ENCODE measurements around the gene PER1. TPM values are rescaled to one million over a fixed set of nuclear protein-coding genes. Genes with fewer than 3 reads are reported as not detected.

Gene PER1
- total RNA-seq, 1 experiment from 2014 or later: 43.5 TPM

GRCh38 chr17:8153525-8153956, 1.3 kb upstream of the PER1 start:
- peak; percentile 80 for DNase-seq (ENCODE audit: low spot score)

DNA sequence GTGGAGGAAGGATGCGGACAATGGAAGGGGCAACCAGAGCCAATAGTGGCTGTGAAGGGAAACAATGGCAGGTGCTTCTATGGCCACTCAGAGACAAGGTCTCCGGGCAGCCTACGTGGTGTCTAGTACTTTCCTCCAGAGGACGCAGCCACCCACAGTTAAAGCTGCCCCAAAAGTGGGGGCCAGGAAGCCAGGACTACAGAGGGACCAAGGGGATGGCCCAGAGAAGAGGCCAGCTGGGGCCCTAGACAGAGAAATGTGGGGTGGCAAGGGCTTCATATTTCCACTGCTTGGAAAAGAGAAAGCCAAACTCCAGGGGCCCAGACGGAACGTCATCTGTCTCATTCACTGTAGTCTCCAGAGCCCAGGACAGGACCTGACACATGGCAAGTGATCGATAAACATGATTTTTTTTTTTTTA, 837 bp upstream of the PER1 start:
- no peak for DNase-seq (ENCODE audit: low spot score)

DNA sequence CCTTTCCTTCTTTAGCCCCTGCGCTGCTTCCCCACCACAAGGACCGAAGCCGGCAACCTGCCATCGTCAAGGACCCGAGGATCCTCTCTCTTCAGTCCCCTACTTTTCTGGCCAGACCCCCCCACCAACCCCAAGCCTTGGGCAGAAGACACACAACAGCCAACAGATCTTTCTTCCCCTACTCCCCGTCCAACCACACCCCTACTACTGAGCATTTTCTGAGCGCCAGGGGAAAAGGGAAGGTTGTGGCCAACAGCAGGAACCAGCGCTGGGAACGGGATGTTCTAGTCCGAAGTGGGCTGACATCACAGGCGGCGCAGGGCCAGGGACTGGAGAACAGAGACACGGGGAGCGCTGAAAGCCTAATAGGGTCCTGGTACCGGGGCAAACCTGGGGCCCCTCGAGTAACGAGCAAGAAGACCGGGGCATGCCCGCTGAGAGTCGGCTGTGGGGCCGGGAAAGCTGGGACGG, 528 bp downstream of the PER1 start:
- DNase-seq (ENCODE audit: low spot score): peak; percentile 48

- peak; percentile 44 for DNase-seq (ENCODE audit: low spot score)
These were observed 1.0 kb downstream of the PER1 start for GRCh38 chr17:8151120-8151640.

GRCh38 chr17:8150194-8151119, 1.7 kb downstream of the PER1 start:
- no peak for DNase-seq (ENCODE audit: low spot score)

DNA sequence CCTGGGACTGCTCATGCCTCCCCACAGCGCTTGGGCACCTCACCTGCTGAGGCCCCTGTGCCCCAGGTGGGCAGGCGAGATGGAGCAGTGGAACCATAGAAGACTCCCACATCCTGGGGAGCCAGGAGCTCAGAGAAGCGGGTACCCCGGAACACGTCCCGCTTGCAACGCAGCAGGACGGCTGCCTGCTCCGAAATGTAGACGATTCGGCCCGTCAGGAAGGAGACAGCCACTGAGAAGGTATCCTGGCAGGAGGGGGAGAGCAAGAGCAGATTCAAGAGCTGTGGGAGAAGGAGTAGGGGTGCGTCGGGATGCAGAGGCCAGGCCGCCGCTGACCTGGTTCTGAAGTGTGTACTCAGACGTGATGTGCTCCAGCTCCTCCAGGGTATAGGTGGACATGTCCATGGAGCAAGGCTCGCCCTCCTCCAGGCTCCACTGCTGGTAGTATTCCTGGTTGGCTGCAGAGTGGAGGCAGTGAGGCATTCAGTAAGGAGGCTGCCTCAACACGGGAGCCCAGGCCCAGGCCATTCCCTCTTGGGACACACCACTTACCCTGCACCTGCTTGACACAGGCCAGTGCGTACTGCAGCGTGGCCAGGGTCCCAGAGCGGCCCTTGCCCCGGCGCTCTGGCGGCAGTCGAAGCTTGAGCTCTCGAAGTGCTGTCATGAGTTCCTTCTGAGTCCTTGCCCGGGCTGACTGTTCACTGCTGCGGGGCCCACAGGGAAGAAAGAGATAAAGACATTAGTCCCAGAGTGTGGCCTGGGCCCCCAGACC, 2.6 kb downstream of the PER1 start:
- no peak for DNase-seq (ENCODE audit: low spot score)

DNA sequence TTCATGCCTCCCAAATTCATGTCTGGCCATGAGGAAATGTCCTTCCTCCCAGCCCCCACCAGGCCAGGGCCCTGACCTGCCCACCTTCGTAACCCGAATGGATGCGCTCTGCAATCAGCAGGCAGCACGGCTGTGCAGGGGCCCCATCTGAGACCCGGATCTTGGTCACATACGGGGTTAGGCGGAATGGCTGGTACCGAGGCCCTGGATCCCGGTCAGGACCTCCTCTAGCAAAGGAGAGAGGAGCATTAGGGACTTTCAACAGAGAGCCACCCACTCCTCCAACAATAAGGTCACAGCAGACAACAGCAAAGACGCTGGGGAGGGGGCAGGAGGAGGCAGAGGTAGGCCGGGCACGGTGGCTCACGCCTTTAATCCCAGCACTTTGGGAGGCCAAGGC, 3.6 kb downstream of the PER1 start:
- DNase-seq (ENCODE audit: low spot score): no peak

- DNase-seq (ENCODE audit: low spot score): no peak
These were observed 4.3 kb downstream of the PER1 start for GRCh38 chr17:8147805-8148404.

DNA sequence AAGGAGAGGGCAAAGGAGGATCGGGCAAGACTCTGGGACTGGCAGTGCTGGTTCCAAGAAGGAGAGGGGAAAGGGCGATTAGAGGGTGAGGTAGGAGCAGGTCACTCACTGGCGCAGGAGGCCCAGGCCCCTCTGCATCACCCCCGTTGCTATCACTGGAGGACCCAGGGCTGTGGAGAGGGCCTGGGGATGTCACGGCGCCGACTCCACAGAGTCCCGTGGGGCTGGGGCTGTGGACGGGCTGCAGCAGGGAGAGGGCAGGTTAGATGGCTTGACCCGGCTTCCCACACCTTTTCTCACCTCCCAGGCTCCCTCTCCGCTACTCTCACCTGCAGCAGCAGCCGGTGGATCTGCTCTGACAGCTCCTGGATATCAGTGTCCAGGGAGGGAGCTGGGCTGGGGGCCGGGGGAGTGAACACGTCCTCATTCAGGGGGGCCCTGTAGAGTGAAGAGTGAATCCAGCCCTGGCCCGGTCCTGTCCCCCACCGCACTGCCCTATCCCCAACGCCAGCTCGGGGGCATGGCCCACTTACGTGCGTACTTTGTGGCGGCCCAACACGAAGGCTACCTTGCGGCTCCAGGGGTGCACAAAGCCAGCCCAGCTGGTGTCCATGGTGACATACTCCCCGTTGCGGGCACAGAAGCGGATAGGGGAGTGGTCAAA, 4.9 kb downstream of the PER1 start:
- no peak for DNase-seq (ENCODE audit: low spot score)

DNA sequence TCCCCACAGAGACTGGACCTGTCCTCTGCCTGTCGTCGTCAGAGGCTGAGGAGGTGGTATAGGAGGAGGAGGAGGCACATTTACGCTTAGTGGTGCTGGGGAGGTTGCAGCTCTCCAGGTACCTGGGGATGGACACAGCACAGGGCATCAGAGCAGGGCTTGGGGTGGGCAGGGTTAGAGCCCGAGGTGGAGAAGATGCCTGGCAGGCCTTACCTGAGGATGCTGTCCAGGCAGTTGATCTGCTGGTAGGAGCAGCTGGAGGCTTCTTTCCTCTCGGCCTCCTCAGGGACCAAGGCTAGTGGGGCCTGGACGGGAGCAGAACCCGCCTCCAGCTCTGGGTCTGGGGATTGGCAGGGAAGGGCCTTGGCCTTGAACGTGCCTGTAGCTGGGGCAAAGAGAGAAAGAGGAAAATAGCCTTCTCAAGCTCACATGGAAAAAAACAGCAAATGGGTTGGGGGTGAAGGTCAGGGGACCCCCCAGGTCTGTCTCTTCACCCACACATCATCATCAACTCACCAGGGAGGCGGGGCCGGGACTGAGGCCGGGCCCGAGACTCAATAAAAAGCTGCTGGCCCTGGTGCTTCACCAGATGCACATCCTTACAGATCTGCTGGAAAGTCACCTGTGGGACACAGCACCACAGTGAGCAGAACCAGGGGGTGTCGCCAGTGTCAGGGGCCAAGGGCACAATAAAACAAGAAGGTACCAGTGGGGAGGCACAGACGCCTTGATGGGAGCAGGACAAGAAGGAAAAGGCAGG, 5.6 kb downstream of the PER1 start:
- no peak for DNase-seq (ENCODE audit: low spot score)

DNA sequence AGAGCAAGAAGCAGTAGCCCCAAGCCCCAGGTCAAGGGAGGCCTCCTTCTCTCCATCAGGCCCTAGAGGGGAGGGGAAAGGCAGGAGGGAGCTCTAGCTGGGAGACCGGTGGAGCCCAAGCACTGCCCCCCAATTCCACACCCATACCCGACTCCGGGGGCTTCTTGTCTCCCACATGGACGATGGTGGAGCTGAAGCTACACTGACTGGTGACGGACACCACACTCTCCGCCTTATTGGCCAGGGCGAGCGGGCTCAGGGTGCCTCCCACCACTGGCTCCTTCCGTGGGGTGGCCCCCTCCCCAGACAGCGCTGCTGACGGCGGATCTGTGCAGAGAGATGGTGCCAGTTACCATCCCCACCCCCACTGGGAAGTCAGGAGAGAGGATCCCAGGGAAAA, 6.4 kb downstream of the PER1 start:
- DNase-seq (ENCODE audit: low spot score): no peak

GRCh38 chr17:8144401-8145231, 7.6 kb downstream of the PER1 start:
- DNase-seq (ENCODE audit: low spot score): no peak

DNA sequence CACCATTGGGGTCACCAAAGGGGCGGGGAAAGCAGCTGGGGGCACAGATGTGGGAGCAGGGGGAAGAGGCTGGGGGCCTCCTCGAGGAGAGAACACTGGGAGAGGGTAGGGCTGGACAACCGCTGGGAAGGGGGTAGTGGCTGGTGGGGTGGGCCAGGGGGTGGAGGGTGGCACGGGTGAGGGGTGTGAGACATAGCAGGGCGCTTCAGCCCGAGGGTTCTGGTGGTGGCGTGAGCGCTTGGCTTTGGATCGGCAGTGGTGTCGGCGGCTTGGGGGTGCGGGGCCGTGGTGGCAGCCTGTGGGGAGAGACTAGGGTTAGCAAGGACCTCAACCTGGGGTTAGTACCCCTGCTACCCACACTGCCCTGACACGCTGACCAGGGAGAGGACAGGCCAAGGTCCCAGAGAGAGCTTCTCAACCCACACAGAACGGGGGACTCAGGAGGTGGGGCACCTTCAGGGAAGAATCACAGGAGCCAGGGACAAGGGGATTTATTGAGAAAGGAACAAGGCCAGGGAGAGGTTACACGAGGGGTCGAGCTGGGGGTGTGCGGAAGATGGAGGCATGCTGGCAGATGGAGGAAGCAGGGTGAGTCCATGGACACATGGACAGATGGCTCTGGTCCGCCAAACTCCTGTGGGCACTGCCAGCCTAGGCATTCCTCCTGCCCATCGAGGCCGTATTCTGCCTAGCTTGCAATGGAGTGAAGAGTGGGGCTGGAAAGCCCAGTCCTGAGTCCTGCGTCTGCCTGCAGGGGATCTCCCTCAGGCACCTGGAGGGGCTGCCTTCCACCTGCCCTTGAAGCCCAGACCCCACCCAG, 8.4 kb downstream of the PER1 start:
- no peak for DNase-seq (ENCODE audit: low spot score)

DNA sequence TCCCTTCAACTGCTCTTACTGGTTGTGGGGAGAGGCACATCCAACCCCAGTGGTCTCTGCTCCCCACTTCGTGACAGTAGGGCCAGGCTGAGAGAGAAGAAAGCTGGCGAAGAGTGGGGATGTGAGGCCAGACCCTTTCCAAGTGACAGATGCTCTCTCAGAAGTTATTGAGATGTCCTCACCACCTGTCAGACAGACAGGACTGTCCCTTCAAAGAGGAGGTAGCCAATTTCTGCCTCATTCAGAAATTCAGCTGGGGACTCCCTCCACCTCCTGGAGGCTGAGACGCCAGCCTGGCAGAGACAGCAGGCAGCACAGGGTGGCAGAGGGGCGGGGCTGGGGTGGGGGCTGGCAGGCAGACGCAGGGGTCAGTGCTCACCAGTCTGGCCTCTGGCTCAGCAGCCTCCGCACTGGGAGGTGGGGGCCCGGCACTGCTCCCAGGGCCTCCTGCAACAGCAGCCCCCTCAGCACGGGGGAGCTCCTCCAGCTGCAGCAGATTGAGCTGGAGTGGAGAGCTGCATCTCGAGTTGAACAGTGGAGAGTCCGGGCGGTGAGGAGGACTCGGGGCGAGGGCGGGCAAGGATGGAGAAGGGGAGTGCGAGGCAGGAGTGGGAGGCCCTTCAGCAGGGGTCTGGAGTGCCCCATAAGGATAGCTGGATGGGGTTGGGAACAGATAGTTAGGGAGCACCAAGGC, 9.2 kb downstream of the PER1 start:
- DNase-seq (ENCODE audit: low spot score): no peak

GRCh38 chr17:8142158-8142886, 9.9 kb downstream of the PER1 start:
- DNase-seq (ENCODE audit: low spot score): no peak

GRCh38 chr17:8141741-8142140, 10.5 kb downstream of the PER1 start:
- DNase-seq (ENCODE audit: low spot score): no peak

- DNase-seq (ENCODE audit: low spot score): no peak
These were observed 11.2 kb downstream of the PER1 start for GRCh38 chr17:8141045-8141444.

All from HT-29 (cell line).